GM19438 (cell line): ENCODE data around the gene SLC16A12.

ENCODE experiments used
- ATAC-seq: cut with Tn5 transposase; IDR thresholded peaks from one replicate; pipeline ENCODE4 v1.9.1; 2021; ENCODE audit warnings: low read depth; ENCODE audit not compliant: unreplicated experiment

Gene SLC16A12

DNA sequence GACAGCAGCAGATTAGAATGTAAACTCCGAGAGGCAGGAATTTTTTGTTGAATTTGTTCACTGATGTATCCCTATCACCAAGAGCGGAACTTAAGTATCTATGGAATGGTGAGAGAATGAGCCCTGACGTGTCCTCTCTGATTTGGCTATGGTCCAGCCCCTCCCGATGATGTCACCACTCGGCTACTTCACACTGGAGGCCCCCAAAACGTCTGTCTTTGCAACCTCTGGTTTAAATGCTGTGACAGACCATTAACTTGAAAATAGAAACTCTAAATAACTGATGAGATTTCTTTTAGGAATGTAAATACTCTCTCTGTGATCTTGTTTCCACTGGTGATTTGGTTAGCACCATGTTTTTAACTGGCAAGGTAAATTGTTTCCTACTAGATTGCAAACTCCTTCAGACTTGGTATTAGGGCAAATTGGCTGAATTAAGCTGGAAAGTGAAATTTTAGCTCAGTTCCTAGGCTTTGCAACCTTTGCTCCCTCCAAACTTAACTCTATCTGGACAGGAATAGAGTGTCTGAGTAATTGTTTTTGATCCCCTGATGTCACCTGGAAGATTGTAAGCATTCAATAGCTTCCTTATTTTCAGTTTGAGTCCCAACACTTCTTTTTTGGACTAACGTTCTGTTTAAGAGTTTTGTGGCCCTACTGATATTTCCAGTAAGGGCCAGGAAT is 19.1 kb downstream of the SLC16A12 start:
- no peak for ATAC-seq

DNA sequence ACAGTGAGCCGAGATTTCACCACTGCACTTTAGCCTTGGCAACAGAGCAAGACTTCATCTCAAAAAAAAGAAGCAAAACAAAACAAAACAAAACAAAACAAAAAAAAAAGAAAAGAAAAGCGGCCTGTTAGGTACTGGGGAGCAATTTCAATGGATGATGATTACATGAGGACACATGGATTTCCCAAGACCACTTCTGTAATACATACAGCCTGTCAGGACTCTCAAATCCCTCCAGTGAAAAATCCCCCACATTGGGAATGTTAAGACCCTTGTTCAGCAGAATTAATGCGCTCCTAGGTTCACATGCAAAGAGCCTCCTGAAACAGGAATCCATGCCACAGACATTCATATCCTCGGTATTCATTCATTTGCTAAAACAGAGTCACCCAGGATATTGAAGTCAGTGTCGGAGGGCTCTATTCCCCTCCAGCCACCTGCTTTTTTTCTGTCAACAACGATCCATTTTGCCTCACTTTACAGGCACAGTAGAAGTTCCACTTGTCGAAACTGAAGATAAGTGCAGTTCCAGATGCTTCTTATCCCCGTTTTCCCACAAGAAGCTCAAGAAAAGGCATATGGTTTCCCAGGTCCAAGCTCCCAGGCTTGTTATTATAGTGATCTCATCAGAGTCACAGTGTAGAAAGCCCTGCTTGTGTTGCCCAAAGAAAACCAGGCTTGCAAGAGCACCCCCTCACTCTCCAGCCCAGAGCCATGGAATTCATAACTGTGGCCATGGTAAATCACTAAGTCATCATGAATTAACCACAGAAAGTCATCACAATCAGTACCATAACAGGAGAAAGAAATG is 20.2 kb downstream of the SLC16A12 start:
- no peak for ATAC-seq

- ATAC-seq: no peak
Observed at GRCh38 chr10:89513206-89513605, 22.2 kb downstream of the SLC16A12 start.

GRCh38 chr10:89505640-89506275 is 29.6 kb downstream of the SLC16A12 start:
- ATAC-seq: no peak

DNA sequence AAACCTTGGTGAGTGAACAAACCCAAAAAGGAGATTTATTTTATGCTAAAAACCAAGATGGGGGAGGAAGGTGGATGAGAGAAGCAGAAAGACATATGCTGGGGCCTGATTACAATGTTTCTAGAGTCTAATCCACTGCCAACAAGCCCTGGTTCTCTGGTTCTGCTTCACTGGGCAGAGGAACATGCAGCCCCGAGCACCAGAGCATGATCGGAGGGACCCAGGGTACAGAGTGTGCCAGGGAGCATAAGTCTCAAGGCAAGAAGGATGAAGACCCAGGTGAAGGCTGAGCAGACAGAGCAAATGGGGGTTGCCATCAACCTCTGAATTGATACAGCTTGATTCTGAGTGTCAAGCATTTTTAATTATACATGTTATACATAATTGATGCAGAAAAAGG is 30.7 kb downstream of the SLC16A12 start:
- ATAC-seq: no peak

GRCh38 chr10:89503652-89504370 is 31.6 kb downstream of the SLC16A12 start:
- no peak for ATAC-seq

- no peak for ATAC-seq
Observed at GRCh38 chr10:89503151-89503550, 32.2 kb downstream of the SLC16A12 start.

DNA sequence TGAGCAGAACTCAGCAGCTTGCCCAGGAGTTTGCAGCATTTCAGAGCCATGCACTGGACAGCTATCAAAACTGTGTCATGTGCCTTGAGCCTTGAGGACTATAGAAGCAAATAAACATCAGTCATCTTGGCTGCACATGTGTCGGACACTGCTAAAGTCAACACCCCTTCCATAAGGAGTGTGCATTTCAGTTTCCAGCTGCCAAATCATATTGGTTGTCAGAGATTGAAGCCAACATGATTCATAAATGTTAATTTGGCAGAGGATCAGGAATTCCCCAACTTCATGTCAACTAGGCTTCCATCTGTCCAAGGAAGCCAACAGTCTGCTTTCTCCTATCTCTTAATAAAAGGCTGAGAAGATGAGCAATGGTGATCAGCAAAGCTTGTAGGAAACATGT is 32.8 kb downstream of the SLC16A12 start:
- no peak for ATAC-seq

DNA sequence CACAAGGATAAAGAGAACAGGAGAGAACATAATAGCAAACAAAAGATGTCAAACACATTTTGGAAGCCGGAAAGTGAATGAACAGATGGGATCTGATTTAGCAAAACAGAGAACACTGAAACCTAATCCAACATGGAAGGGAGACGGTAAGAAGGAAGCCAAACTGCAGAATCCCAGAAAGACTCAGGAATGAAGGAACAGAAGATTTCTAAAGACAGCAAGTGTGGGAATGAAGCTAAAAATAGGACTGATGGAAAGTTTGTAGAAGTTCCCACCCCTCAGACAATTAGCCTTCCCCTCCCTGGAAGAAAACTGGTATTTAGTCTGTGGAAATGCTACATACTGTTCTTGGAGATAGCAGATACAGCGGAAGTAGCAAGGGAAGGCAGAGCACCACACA is 40.8 kb downstream of the SLC16A12 start:
- no peak for ATAC-seq

- ATAC-seq: no peak
Observed at GRCh38 chr10:89494068-89494467, 41.3 kb downstream of the SLC16A12 start.

DNA sequence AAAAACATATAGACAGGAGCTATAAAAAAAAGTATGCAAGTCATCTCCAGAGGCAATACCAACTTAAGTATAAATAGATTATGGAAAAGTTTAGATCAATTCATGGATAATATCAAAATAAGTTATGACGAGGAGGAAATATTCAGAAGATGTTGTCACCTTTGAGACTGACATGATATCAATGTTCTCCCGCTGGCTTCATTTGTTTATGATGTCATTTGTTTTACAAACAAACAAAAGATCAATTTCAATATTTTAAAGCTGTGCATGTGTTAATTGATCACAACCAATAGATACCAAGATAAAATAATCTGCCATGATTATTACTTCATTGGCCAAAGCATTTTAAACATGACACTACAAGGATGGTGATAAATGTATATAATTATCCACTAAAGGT is 43.5 kb downstream of the SLC16A12 start:
- no peak for ATAC-seq

GRCh38 chr10:89490596-89491335 is 44.6 kb downstream of the SLC16A12 start:
- no peak for ATAC-seq

GRCh38 chr10:89482256-89482655 is 53.1 kb downstream of the SLC16A12 start:
- ATAC-seq: no peak

DNA sequence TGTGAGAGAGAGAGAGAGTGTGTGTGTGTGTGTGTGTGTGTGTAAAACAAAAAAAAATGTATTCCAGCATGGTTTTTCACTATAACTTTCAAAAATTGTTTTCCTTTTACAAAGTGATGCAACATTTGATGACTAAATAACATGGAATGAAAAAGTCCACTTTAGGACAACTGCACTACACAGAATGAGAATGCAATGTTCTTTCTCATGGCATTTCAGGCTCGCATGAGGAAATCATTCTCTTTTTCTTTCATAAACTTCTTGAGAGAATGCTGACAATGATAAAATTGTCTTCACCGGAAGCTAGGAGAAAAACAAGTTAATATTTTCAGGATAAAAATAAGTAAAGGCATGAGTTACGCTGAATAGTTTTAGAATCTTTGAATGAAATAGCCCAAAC is 53.7 kb downstream of the SLC16A12 start:
- no peak for ATAC-seq

DNA sequence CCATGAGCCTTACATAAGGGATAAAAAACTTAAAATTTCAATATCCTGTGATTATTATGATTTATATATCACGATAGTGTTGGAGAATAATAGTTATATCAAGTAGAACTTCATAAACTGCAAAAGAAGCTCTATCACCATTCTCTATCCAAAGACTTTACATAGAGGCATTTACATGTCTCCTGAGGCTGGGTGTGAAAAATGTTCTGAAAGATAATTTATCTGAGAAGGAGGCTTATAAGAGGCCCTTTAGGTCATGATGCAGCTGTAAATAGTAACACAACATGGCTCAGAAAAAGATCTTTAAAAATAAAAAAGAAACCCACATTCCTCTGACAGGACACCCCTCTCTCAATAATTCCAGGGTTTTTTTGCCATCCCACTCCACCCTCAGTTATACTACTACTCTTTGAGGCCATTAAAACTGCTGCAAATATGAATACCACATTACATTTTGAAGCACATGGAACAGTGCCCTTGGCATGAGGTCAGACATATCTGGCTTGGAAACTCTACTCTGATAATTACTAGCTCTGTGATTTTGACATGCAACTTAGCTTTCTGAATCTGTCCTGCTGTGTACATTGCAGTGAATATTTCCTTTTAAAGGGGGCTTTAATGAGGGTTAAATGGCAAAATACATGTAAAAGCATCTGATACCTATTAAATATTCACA is 55.5 kb downstream of the SLC16A12 start:
- ATAC-seq: no peak

GRCh38 chr10:89478739-89479654 is 56.4 kb downstream of the SLC16A12 start:
- no peak for ATAC-seq

DNA sequence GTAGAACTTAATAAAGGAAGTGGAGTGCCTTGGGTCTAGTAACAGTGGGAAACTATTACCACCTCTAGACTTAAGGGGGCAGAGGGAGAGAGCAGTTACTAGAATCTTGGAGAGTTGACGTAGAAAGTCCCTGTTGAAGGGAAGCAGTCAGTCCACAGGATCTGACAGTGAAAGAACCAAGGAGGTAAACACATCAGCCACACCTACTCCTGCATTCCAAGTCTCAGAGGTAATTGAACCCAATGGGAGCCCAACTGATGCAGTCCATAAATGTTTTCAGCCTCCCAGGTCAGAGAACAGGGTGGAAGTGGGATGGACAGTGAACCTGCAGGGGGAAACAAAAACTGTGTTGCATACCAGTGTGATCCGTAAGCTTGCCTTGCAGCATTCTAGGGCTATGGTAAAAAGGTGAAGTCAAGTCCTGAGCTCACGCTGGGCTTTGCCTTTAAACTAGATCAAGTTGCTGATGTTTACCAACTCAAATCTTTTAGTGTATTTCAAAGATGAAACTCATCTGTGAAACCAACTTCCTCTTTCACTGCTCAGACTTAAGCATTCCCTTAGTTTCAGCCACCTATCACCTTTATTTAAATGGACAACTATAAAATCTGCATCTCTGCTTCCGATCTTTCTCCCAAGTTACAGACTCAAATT is 57.2 kb downstream of the SLC16A12 start:
- no peak for ATAC-seq

DNA sequence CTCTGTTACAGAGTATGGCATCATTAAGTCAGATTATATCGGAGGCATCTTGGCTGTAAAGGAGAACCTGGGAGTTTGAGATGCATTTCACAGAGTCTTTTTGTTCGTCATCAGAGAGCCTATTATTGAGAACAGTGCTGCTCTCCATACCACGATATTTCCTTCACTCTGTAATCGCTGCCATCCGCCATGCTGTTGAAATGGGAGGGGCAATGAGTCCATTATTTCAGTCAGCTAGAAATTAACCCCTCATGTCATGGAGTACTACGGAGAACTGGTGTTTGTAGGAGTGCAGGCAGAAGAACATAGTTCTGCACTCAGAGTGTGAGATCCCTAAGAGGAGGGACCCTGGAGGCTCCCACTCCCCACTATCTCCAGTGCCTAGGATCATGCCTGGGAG is 59.2 kb downstream of the SLC16A12 start:
- no peak for ATAC-seq
